HEK293 (cell line): ENCODE measurements around the gene KIAA0753.

Experiments
- CTCF ChIP-seq: fragments of 450-650 bp; formaldehyde crosslinking; IDR thresholded peaks from 2 replicates; pipeline ENCODE4 v1.5.1; 2016; ENCODE audit warnings: missing biosample characterization, missing genetic modification characterization
- ZNF10 ChIP-seq: fragments of 450-650 bp; formaldehyde crosslinking; IDR thresholded peaks from 2 replicates; pipeline ENCODE4 v1.5.1; 2017; ENCODE audit warnings: missing biosample characterization, missing genetic modification characterization
- ZNF155 ChIP-seq: fragments of 450-650 bp; formaldehyde crosslinking; IDR thresholded peaks from 2 replicates; pipeline ENCODE4 v1.5.1; 2016; ENCODE audit warnings: missing biosample characterization, missing genetic modification characterization
- ZNF747 ChIP-seq: fragments of 450-650 bp; formaldehyde crosslinking; IDR thresholded peaks from 2 replicates; pipeline ENCODE4 v1.5.1; 2016; ENCODE audit warnings: missing biosample characterization, missing genetic modification characterization
- ZNF776 ChIP-seq: fragments of 450-650 bp; formaldehyde crosslinking; IDR thresholded peaks from 2 replicates; pipeline ENCODE4 v1.5.0; 2017; ENCODE audit warnings: missing biosample characterization, missing genetic modification characterization, borderline replicate concordance

DNA sequence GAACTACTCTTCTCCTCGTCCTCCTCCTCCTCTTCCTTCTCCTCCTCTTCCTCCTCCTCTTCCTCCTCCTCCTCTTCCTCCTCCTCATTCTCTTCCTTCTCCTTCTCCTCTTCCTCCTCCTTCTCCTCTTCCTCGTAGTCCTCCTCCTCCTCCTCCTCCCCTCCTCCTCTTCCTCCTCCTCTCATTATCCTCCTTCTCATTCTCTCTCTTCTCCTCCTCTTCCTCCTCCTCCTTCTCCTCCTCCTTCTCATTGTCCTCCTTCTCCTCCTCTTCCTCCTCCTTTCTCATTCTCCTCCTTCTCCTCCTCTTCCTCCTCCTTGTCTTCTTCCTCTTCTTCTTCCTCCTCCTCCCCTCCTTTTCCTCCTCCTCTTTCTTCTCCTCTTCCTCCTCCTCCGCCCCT is 80.0 kb downstream of the KIAA0753 start:
- TF ChIP-seq ZNF747 (no peak), ZNF155 (tag by site-specific recombination) (no peak), ZNF776 (no peak), ZNF10 (tag by site-specific recombination) (no peak), CTCF (tag by site-specific recombination) (no peak)
